Thyroid gland (tissue), 4 donors: Measurements from ENCODE around the gene GPR158.

Source experiments
- POLR2A ChIP-seq, 2 donors: fragments of 450-650 bp; IDR thresholded peaks; one replicate each; pipeline ENCODE4 v1.6.1; 2017; ENCODE audit warnings: antibody characterized with exemption in 2 of 2, mild to moderate bottlenecking in 2 of 2, moderate library complexity in 1 of 2
- TF ChIP-seq, protein P1 (sequence below), 6 experiments: fragments of 200-600 bp in 3 of 6; fragments of 450-650 bp in 3 of 6; sonication (generic) in 3 of 6; IDR thresholded peaks; one replicate each; pipeline ENCODE4 v1.5.1; 2016 to 2019; ENCODE audit warnings: antibody characterized with exemption in 6 of 6, mild to moderate bottlenecking in 2 of 6, inconsistent platforms in 1 of 6, moderate library complexity in 1 of 6

DNA sequence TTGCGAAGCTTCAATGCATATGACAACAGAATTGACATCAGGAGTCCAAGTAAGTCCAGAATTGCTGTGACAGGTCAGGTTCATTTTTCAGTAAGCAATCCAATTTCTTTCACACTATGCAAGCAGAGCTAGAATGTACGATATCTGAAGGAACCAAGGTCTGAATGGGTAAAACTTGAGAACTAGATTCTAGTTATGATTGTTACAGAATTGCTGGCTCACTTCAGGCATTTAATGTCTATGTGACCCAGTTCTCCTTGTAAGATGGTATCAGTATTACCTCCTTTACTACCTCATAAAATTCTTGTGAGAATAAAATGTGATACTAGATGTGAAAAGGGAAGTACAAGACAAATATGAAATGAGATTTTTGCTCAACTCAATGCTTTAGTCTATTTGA is 159.6 kb downstream of the GPR158 start:
- no peak for TF ChIP-seq POLR2A (IDR thresholded peaks at IDR 0.05)
- TF ChIP-seq, protein P1, sequence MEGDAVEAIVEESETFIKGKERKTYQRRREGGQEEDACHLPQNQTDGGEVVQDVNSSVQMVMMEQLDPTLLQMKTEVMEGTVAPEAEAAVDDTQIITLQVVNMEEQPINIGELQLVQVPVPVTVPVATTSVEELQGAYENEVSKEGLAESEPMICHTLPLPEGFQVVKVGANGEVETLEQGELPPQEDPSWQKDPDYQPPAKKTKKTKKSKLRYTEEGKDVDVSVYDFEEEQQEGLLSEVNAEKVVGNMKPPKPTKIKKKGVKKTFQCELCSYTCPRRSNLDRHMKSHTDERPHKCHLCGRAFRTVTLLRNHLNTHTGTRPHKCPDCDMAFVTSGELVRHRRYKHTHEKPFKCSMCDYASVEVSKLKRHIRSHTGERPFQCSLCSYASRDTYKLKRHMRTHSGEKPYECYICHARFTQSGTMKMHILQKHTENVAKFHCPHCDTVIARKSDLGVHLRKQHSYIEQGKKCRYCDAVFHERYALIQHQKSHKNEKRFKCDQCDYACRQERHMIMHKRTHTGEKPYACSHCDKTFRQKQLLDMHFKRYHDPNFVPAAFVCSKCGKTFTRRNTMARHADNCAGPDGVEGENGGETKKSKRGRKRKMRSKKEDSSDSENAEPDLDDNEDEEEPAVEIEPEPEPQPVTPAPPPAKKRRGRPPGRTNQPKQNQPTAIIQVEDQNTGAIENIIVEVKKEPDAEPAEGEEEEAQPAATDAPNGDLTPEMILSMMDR (IDR thresholded peaks at IDR 0.05), result no peak
